HCT116 (cell line): ENCODE results near the gene KIF3C. TPM values are rescaled to one million over a fixed set of nuclear protein-coding genes. Genes with fewer than 3 reads are reported as not detected.

Experiments
- ATAC-seq: fragments of 200-7000 bp; cut with Tn5 transposase; 2 replicates; pipeline ENCODE4 v1.9.1; 2020; ENCODE audit warnings: mild to moderate bottlenecking, moderate library complexity
- BruUV-seq: library from RNA; stranded (reverse); fragments of 400-500 nt; replicated peaks from 2 replicates; lab custom pipeline; 2021; lab: Mats Ljungman, UMichigan
- CTCF ChIA-PET: fragments of 300-600 bp; sonication (Branson Sonifier 250); formaldehyde crosslinking; loops from one replicate; lab custom pipeline; 2021; ENCODE audit warnings: antibody characterized with exemption; lab: Charles Lee
- POLR2A ChIA-PET: fragments of 300-600, 350-600 bp; sonication (Branson Sonifier 250); formaldehyde crosslinking; loops from one replicate; lab custom pipeline; 2021; ENCODE audit warnings: antibody characterized with exemption; lab: Charles Lee
- RAD21 ChIA-PET, 2 experiments: fragments of 300-600 bp; sonication (Branson Sonifier 250); formaldehyde crosslinking; loops; one replicate each; lab custom pipeline; 2023; ENCODE audit warnings: low total read pairs in 2 of 2; ENCODE audit not compliant: uncharacterized antibody in 2 of 2, unreplicated experiment in 2 of 2, low non-redundant PET in 1 of 2; lab: Charles Lee
- DNase-seq: peaks from one replicate; pipeline ENCODE4 v3.0.0-alpha.2; 2010; ENCODE audit warnings: low read depth, low spot score
- H2AFZ ChIP-seq: fragments of 200-600 bp; shearing (Covaris generic), sonication (generic); 2 replicates; pipeline ENCODE4 v1.6.1; 2017; ENCODE audit warnings: low read depth, mixed run types, mixed read lengths, antibody characterized with exemption, low read length; ENCODE audit not compliant: poor library complexity, severe bottlenecking
- H3K27ac ChIP-seq: 2 replicates; pipeline ENCODE4 v1.5.1; 2012; ENCODE audit warnings: low read depth, low read length
- H3K27me3 ChIP-seq: fragments of 200-600 bp; sonication (generic); 2 replicates; pipeline ENCODE4 v1.6.1; 2016; ENCODE audit warnings: mixed run types, low read length, mixed read lengths; ENCODE audit not compliant: insufficient read depth
- H3K36me3 ChIP-seq, 2 experiments: fragments of 200-500 bp in 1 of 2; fragments of 200-600 bp in 1 of 2; sonication (Bioruptor generic) in 1 of 2; sonication (generic) in 1 of 2; 2 replicates each; pipeline versions ENCODE4 v1.5.1 to v1.6.1; 2014 to 2016; ENCODE audit warnings: low read length in 2 of 2, inconsistent platforms in 1 of 2, mixed read lengths in 1 of 2, mixed run types in 1 of 2; ENCODE audit not compliant: insufficient read depth in 2 of 2, control insufficient read depth in 1 of 2
- H3K4me1 ChIP-seq, 2 experiments: fragments of 200-600 bp in 1 of 2; sonication (generic) in 1 of 2; 2 replicates each; pipeline versions ENCODE4 v1.5.1 to v1.6.1; 2012 to 2017; ENCODE audit warnings: low read length in 2 of 2, inconsistent platforms in 1 of 2, mild to moderate bottlenecking in 1 of 2, mixed read lengths in 1 of 2, mixed run types in 1 of 2, moderate library complexity in 1 of 2; ENCODE audit not compliant: insufficient read depth in 2 of 2, control insufficient read depth in 1 of 2
- H3K4me2 ChIP-seq: fragments of 200-600 bp; sonication (generic); 2 replicates; pipeline ENCODE4 v1.6.1; 2017; ENCODE audit warnings: mixed run types, low read length, mixed read lengths
- H3K4me3 ChIP-seq, 2 experiments: fragments of 200-600 bp in 1 of 2; sonication (generic) in 1 of 2; replicated peaks in 1 of 2; 2 replicates each; pipeline ENCODE4 v1.5.1; 2011 to 2016; ENCODE audit warnings: low read length in 2 of 2, control low read depth in 1 of 2, low read depth in 1 of 2, mild to moderate bottlenecking in 1 of 2, mixed read lengths in 1 of 2, mixed run types in 1 of 2
- H3K79me2 ChIP-seq: fragments of 200-600 bp; sonication (generic); 2 replicates; pipeline ENCODE4 v1.6.1; 2017; ENCODE audit warnings: mild to moderate bottlenecking, mixed run types, low read length, moderate library complexity, mixed read lengths; ENCODE audit not compliant: insufficient read depth
- H3K9ac ChIP-seq: fragments of 200-600 bp; sonication (generic); 2 replicates; pipeline ENCODE4 v1.6.1; 2016; ENCODE audit warnings: low read length, mixed read lengths
- H3K9me2 ChIP-seq: fragments of 200-600 bp; sonication (generic), shearing (Covaris generic); 2 replicates; pipeline ENCODE4 v1.6.1; 2017; ENCODE audit warnings: mixed run types, mild to moderate bottlenecking, moderate library complexity; ENCODE audit not compliant: insufficient read depth
- H3K9me3 ChIP-seq, 2 experiments: fragments of 200-500 bp in 1 of 2; fragments of 200-600 bp in 1 of 2; sonication (Bioruptor generic) in 1 of 2; sonication (generic) in 1 of 2; 2 replicates each; pipeline ENCODE4 v1.6.1; 2014 to 2017; ENCODE audit warnings: low read length in 2 of 2, mixed read lengths in 2 of 2, inconsistent platforms in 1 of 2, low read depth in 1 of 2, mild to moderate bottlenecking in 1 of 2, mixed run types in 1 of 2, moderate library complexity in 1 of 2; ENCODE audit not compliant: control insufficient read depth in 1 of 2, insufficient read depth in 1 of 2
- H4K20me1 ChIP-seq: fragments of 200-600 bp; sonication (generic), shearing (Covaris generic); 2 replicates; pipeline ENCODE4 v1.6.1; 2017; ENCODE audit warnings: mixed run types, mild to moderate bottlenecking, moderate library complexity; ENCODE audit not compliant: insufficient read depth
- CBX3 ChIP-seq: IDR thresholded peaks from 2 replicates; pipeline ENCODE4 v1.6.1; 2012; ENCODE audit warnings: low read depth
- CEBPB ChIP-seq: IDR thresholded peaks from 2 replicates; pipeline ENCODE4 v1.6.1; 2012; ENCODE audit warnings: low read depth
- ELF1 ChIP-seq: IDR thresholded peaks from 2 replicates; pipeline ENCODE4 v1.6.1; 2012; ENCODE audit warnings: low read depth, borderline replicate concordance
- EZH2 ChIP-seq: fragments of 200-600 bp; sonication (generic); IDR thresholded peaks from 2 replicates; pipeline ENCODE4 v1.6.1; 2017; ENCODE audit warnings: antibody characterized with exemption, mixed run types
- EZH2phosphoT487 ChIP-seq: fragments of 200-600 bp; IDR thresholded peaks from 2 replicates; pipeline ENCODE4 v1.6.1; 2018; ENCODE audit warnings: antibody characterized with exemption, borderline replicate concordance
- FOSL1 ChIP-seq: IDR thresholded peaks from 2 replicates; pipeline ENCODE4 v1.6.1; 2012; ENCODE audit warnings: low read depth
- JUND ChIP-seq: IDR thresholded peaks from 2 replicates; pipeline ENCODE4 v1.6.1; 2012
- POLR2AphosphoS5 ChIP-seq: IDR thresholded peaks from 2 replicates; pipeline ENCODE4 v1.6.1; 2011; ENCODE audit warnings: mild to moderate bottlenecking, low read depth, low read length, moderate library complexity
- RAD21 ChIP-seq: IDR thresholded peaks from 2 replicates; pipeline ENCODE4 v1.6.1; 2012; ENCODE audit warnings: low read depth, mild to moderate bottlenecking
- REST ChIP-seq: IDR thresholded peaks from 2 replicates; pipeline ENCODE4 v1.6.1; 2012; ENCODE audit warnings: low read depth
- SIN3A ChIP-seq: IDR thresholded peaks from 2 replicates; pipeline ENCODE4 v1.6.1; 2012; ENCODE audit warnings: low read depth
- SP1 ChIP-seq: IDR thresholded peaks from 2 replicates; pipeline ENCODE4 v1.6.1; 2012; ENCODE audit warnings: low read depth
- SRF ChIP-seq: IDR thresholded peaks from 2 replicates; pipeline ENCODE4 v1.6.1; 2012; ENCODE audit warnings: low read depth
- TCF7L2 ChIP-seq: IDR thresholded peaks from 2 replicates; pipeline ENCODE4 v1.7.0; 2011; ENCODE audit warnings: borderline replicate concordance, inconsistent platforms; ENCODE audit not compliant: insufficient read depth, insufficient read length; ENCODE audit errors: extremely low read depth
- YY1 ChIP-seq: IDR thresholded peaks from 2 replicates; pipeline ENCODE4 v1.6.1; 2011; ENCODE audit warnings: low read length, low read depth, moderate library complexity, mild to moderate bottlenecking; ENCODE audit not compliant: insufficient replicate concordance; ENCODE audit errors: extremely low read depth
- ZBTB33 ChIP-seq: IDR thresholded peaks from 2 replicates; pipeline ENCODE4 v1.6.1; 2011; ENCODE audit warnings: mild to moderate bottlenecking, low read length, moderate library complexity; ENCODE audit not compliant: insufficient replicate concordance; ENCODE audit errors: extremely low read depth
- ZFX ChIP-seq: fragments of 450-650 bp; IDR thresholded peaks from 2 replicates; pipeline ENCODE4 v1.6.1; 2017
- ZNF274 ChIP-seq: fragments of 200-500 bp; sonication (Bioruptor generic); IDR thresholded peaks from 2 replicates; pipeline ENCODE4 v1.6.1; 2014; ENCODE audit warnings: mild to moderate bottlenecking, low read depth, low read length, inconsistent platforms
- intact Hi-C: fragments of 100-400 bp; cut with micrococcal nuclease; formaldehyde crosslinking; loops from 2 replicates; pipeline ENCODE4 v1.10.0; 2022
- total RNA-seq: library from RNA; stranded (reverse); gene quantifications from one replicate; pipeline ENCODE4 v1.2.1, GENCODE V29; 2021; ENCODE audit not compliant: unreplicated experiment
- TF ChIP-seq, protein P1 (sequence below): IDR thresholded peaks from 2 replicates; pipeline ENCODE4 v1.6.1; 2012
- TF ChIP-seq, protein P2 (sequence below), 3 experiments: fragments of 200-600 bp in 1 of 3; sonication (generic) in 1 of 3; IDR thresholded peaks in 2 of 3; conservative IDR thresholded peaks in 1 of 3; 2 replicates each; pipeline ENCODE4 v1.5.1; 2012 to 2017; ENCODE audit warnings: low read depth in 2 of 3, low read length in 2 of 3, antibody characterized with exemption in 1 of 3, borderline replicate concordance in 1 of 3, control low read depth in 1 of 3, mild to moderate bottlenecking in 1 of 3, mixed read lengths in 1 of 3, mixed run types in 1 of 3, moderate library complexity in 1 of 3; ENCODE audit not compliant: insufficient read depth in 1 of 3

KIF3C gene
- total RNA-seq, 1 experiment from 2014 or later, result 5.4 TPM

DNA sequence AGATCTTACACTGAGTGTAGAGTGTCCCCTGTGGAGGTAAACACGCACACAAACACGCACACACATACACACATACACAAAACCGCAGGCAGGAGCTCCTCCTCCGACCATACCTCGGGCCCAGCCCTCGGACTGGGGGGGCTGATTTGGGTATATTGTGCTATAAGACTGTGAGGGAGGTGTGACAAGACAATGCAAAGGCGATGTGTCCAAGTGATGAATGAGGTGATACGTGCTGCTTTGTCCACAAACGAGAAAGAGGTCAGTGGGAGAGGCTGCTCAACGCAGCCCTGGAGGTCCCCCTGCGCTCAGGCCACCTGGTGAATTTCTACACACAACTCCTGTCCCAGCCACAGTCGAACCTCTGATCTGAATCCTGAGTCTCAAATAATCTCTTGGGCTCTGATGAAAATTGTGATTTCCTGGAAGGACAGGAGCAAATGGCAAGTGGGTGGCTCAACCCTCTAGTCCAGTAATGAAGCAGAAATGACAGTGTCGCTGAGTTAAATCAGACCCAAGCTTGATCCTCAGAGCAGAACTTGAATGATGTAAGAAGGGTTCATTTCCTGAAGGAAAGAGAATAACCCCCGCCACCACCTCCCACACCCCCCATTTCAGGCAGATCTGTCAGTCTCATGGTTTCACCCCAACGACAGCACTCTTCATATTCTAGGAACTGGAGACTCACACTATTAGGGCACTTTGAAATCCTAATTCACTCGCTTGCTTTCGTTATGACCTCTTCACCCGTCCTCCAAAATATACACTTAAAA, 55.1 kb downstream of the KIF3C start:
- ChIA-PET RAD21 (no interaction called here), POLR2A (no interaction called here), CTCF (no interaction called here)
- H3K9me2 ChIP-seq, result no peaks in the 10 kb centered on the region
- H3K9ac ChIP-seq, result no peak overlapping the region
- no peak for ATAC-seq
- no peaks in the 10 kb centered on the region for H3K36me3 ChIP-seq
- H3K4me1 ChIP-seq, result no peaks in the 10 kb centered on the region
- H4K20me1 ChIP-seq, result no peaks in the 10 kb centered on the region
- BruUV-seq, result no TSS peak
- no peak overlapping the region for H2AFZ ChIP-seq
- H3K4me3 ChIP-seq, result no peak overlapping the region
- no peaks in the 10 kb centered on the region for H3K79me2 ChIP-seq
- no peak overlapping the region for H3K4me2 ChIP-seq
- no peaks in the 10 kb centered on the region for H3K27me3 ChIP-seq
- H3K9me3 ChIP-seq, result no peaks in the 10 kb centered on the region
- H3K27ac ChIP-seq, result no peak overlapping the region
- no peak for DNase-seq
- TF ChIP-seq, protein P1, sequence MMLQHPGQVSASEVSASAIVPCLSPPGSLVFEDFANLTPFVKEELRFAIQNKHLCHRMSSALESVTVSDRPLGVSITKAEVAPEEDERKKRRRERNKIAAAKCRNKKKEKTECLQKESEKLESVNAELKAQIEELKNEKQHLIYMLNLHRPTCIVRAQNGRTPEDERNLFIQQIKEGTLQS, result no peak
- TF ChIP-seq TCF7L2, result no peak
- no peak for TF ChIP-seq SRF
- no peak for TF ChIP-seq ELF1
- no peak for TF ChIP-seq ZBTB33
- TF ChIP-seq ZFX, result no peak
- TF ChIP-seq RAD21, result no peak
- TF ChIP-seq SP1, result no peak
- TF ChIP-seq, protein P2, sequence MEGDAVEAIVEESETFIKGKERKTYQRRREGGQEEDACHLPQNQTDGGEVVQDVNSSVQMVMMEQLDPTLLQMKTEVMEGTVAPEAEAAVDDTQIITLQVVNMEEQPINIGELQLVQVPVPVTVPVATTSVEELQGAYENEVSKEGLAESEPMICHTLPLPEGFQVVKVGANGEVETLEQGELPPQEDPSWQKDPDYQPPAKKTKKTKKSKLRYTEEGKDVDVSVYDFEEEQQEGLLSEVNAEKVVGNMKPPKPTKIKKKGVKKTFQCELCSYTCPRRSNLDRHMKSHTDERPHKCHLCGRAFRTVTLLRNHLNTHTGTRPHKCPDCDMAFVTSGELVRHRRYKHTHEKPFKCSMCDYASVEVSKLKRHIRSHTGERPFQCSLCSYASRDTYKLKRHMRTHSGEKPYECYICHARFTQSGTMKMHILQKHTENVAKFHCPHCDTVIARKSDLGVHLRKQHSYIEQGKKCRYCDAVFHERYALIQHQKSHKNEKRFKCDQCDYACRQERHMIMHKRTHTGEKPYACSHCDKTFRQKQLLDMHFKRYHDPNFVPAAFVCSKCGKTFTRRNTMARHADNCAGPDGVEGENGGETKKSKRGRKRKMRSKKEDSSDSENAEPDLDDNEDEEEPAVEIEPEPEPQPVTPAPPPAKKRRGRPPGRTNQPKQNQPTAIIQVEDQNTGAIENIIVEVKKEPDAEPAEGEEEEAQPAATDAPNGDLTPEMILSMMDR (IDR thresholded peaks at IDR 0.05 in 2 of 3, conservative IDR thresholded peaks at IDR 0.05 in 1 of 3; ENCODE audit: borderline replicate concordance in 1 of 3, insufficient read depth in 1 of 3, low read depth in 2 of 3, low read length in 2 of 3), result no peak
- TF ChIP-seq ZNF274, result no peak
- TF ChIP-seq CBX3, result no peak
- TF ChIP-seq YY1, result no peak
- no peak for TF ChIP-seq POLR2AphosphoS5
- TF ChIP-seq JUND, result no peak
- TF ChIP-seq EZH2phosphoT487, result no peak
- no peak for TF ChIP-seq CEBPB
- TF ChIP-seq REST, result no peak
- TF ChIP-seq EZH2, result no peak
- TF ChIP-seq FOSL1, result no peak
- no peak for TF ChIP-seq SIN3A
- intact Hi-C loops, result no loop called here
